Chondrocyte (in vitro differentiated cells): ENCODE measurements around the gene VKORC1. TPM values are rescaled to one million over a fixed set of nuclear protein-coding genes. Genes with fewer than 3 reads are reported as not detected.
"Not testable (repeated sequence)": the region's sequence is repeated elsewhere in the genome, so short reads cannot be mapped to it uniquely, and the experiment has no call there.

Source experiments
- DNase-seq: peaks from one replicate; pipeline ENCODE4 v3.0.0; 2021; ENCODE audit warnings: mixed read lengths, low spot score
- H3K27ac Mint-ChIP-seq: one replicate; pipeline ENCODE4 v1.8.0; 2021; ENCODE audit warnings: mild to moderate bottlenecking, moderate library complexity, mixed read lengths; ENCODE audit not compliant: unreplicated experiment
- H3K27me3 Mint-ChIP-seq: 2 replicates; pipeline ENCODE4 v1.8.0; 2021; ENCODE audit warnings: low read depth, mixed read lengths
- H3K36me3 Mint-ChIP-seq: 2 replicates; pipeline ENCODE4 v1.8.0; 2021; ENCODE audit warnings: low read depth, mixed read lengths
- H3K4me1 Mint-ChIP-seq: 2 replicates; pipeline ENCODE4 v1.8.0; 2021; ENCODE audit warnings: low read depth, mild to moderate bottlenecking, mixed read lengths
- H3K4me3 Mint-ChIP-seq: one replicate; pipeline ENCODE4 v1.8.0; 2021; ENCODE audit warnings: mild to moderate bottlenecking, moderate library complexity, mixed read lengths; ENCODE audit not compliant: unreplicated experiment
- H3K9me3 Mint-ChIP-seq: 2 replicates; pipeline ENCODE4 v1.8.0; 2021; ENCODE audit warnings: low read depth, mixed read lengths
- CTCF ChIP-seq: fragments of 200-600 bp; sonication (generic); IDR thresholded peaks from 2 replicates; pipeline ENCODE4 v1.5.0; 2021; ENCODE audit warnings: antibody characterized with exemption, mild to moderate bottlenecking, moderate library complexity
- total RNA-seq: library from RNA; stranded (reverse); gene quantifications from 3 replicates; pipeline ENCODE4 v1.2.1, GENCODE V29; 2021

Gene VKORC1
- total RNA-seq, 1 donor from 2014 or later, result 199 TPM

- Mint-ChIP-seq H3K27ac (peak within 1 kb of the TSS; percentile 52), H3K27me3 (no peaks in the 10 kb centered on the region), H3K36me3 (peaks cover 14% of the 10 kb centered on the region), H3K4me1 (peaks cover 21% of the 10 kb centered on the region), H3K9me3 (no peaks in the 10 kb centered on the region), H3K4me3 (peak within 1 kb of the TSS; percentile 81)
- DNase-seq, result no peak
- no peak for TF ChIP-seq CTCF
Measured at GRCh38 chr16:31108035-31108793, 13.6 kb upstream of the VKORC1 start, which contains the start of gene BCKDK. Gene BCKDK, plus strand, starts transcription at chr16:31108386. Its CDS starts 838 bp downstream, at chr16:31109224.

GRCh38 chr16:31107465-31107867 lies 12.9 kb upstream of the VKORC1 start:
- no peak for DNase-seq
- TF ChIP-seq CTCF, result no peak
- H3K9me3 Mint-ChIP-seq, result no peaks in the 10 kb centered on the region
- no peaks in the 10 kb centered on the region for H3K27me3 Mint-ChIP-seq
- peaks cover 21% of the 10 kb centered on the region for H3K4me1 Mint-ChIP-seq
- peak overlapping the region; percentile 81 for H3K4me3 Mint-ChIP-seq
- H3K27ac Mint-ChIP-seq, result peak overlapping the region; percentile 24
- peaks cover 13% of the 10 kb centered on the region for H3K36me3 Mint-ChIP-seq

- Mint-ChIP-seq H3K36me3 (peaks cover 11% of the 10 kb centered on the region), H3K27ac (no peak overlapping the region), H3K27me3 (no peaks in the 10 kb centered on the region), H3K9me3 (no peaks in the 10 kb centered on the region), H3K4me1 (peaks cover 21% of the 10 kb centered on the region), H3K4me3 (no peak overlapping the region)
- TF ChIP-seq CTCF, result no peak
- DNase-seq, result no peak
Measured at GRCh38 chr16:31106509-31107464, 12.2 kb upstream of the VKORC1 start.

GRCh38 chr16:31105677-31106213 lies 11.1 kb upstream of the VKORC1 start:
- Mint-ChIP-seq H3K27me3 (no peaks in the 10 kb centered on the region), H3K9me3 (no peaks in the 10 kb centered on the region), H3K4me1 (peaks cover 21% of the 10 kb centered on the region), H3K36me3 (peaks cover 8% of the 10 kb centered on the region), H3K27ac (no peak overlapping the region), H3K4me3 (no peak overlapping the region)
- DNase-seq, result no peak
- TF ChIP-seq CTCF, result peak; percentile 82

- not testable (repeated sequence) for DNase-seq, H3K4me3 Mint-ChIP-seq, H3K36me3 Mint-ChIP-seq, H3K9me3 Mint-ChIP-seq, H3K4me1 Mint-ChIP-seq, H3K27me3 Mint-ChIP-seq, H3K27ac Mint-ChIP-seq
Measured at GRCh38 chr16:31100876-31101641, 6.5 kb upstream of the VKORC1 start.
